Cardiac septum (tissue), 1 donor: Measurements from ENCODE around the gene GALNT18. TPM values are rescaled to one million over a fixed set of nuclear protein-coding genes. Genes with fewer than 3 reads are reported as not detected.

Source experiments
- DNase-seq: peaks from one replicate; pipeline ENCODE4 v3.0.0-alpha.2; 2020; ENCODE audit warnings: low spot score
- intact Hi-C: fragments of 100-400 bp; cut with DNase I; formaldehyde crosslinking; loops from one replicate; pipeline ENCODE4 v1.14.0; 2022
- total RNA-seq: library from RNA; stranded (reverse); fragmentation: NEBNext Ultra II Directional; extraction: Animal tissue kit (Norgen Biotek cat#: 25700); gene quantifications from one replicate; pipeline ENCODE4 v1.2.1, GENCODE V29; 2021
- donor health status: DM: no; HTN: no; CAD: no.

The GALNT18 gene
- total RNA-seq, 1 donor from 2014 or later = 23.2 TPM

DNA sequence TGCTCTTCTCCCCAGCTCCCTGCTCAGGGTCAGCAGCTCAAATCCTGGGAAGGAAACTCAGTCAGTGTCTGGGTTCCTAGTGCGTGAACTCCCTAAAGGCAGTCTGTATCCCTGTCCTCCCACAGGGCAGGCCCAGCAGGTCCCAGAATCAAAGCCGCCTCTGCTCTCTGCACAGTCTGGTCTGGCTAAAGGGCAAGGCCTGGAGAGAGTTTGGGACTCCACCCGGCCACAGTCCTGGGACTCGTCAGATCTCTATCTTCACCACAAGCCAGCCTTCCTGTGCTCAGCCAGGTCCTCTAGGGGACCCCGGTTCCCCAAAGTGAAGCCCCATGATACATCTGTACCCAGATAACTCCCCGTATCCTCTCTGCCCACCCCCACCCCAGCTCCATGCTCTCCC, 212.6 kb downstream of the GALNT18 start:
- DNase-seq = no peak
- intact Hi-C loops = loop anchor here (5.0 kb wide), 3 partner anchors 73 to 208 kb away; no protein-coding TSS in a partner anchor

- no peak for DNase-seq
- intact Hi-C loops = loop anchor here (5.0 kb wide), 3 partner anchors 74 to 209 kb away; no protein-coding TSS in a partner anchor
These were observed 213.2 kb downstream of the GALNT18 start for GRCh38 chr11:11408436-11409221.

DNA sequence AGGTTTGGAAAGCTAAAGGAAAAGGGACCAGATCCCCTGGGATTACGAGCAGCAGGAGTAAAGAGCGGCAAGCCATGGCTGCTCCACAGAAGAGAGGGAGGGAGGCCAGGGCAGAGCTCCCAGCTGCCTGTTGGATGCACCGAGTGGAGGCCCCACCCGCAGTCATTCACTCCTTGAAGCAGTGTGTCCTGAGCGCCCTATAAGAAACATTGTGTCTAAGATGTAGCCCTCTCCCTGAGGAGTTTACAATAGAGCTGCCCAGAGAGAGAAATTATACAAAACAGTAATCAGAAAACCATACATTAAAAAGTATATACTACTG, 214.1 kb downstream of the GALNT18 start:
- no peak for DNase-seq
- intact Hi-C loops = loop anchor here (5.0 kb wide), 3 partner anchors 75 to 210 kb away; no protein-coding TSS in a partner anchor

DNA sequence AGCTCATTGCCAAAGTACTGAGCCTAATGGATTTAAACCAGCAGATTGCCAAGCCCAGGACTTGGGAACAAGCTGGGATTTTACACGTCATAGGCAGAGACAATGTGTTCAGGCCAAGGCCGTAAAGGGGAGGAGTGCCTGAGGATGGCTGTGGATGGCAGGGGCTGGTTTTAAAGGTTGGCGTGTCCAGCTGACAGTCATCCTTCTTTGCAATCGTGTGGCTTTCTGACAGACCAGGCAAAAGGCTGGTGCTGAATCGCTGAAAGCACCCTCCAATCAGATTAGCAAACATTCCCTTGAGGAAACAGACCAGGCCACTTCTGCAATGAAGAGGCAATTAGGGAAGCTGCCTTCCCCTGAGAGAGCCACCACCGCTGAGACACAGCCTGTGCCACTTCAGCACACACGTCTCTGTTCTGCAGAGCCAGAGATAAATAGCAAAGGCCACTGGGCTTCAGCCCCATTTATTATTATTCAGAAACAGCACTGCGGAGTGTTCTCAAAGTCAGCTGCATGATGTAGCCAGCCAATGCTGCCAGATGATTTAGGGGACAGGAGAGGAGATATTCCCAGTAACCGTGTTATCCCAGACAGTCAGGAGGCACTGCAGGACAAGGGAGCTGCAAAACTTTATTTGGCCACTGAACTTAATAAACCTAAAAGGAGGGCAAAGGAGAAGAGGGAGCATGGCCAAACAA, 214.6 kb downstream of the GALNT18 start:
- DNase-seq = no peak
- intact Hi-C loops = loop anchor here (5.0 kb wide), 3 partner anchors 75 to 210 kb away; no protein-coding TSS in a partner anchor

- intact Hi-C loops = loop anchor here (5.0 kb wide), 3 partner anchors 76 to 211 kb away; no protein-coding TSS in a partner anchor
- DNase-seq = no peak
These were observed 215.2 kb downstream of the GALNT18 start for GRCh38 chr11:11406652-11407051.

- intact Hi-C loops = no loop called here
- DNase-seq = no peak
These were observed 217.8 kb downstream of the GALNT18 start for GRCh38 chr11:11403763-11404725.

- no peak for DNase-seq
- intact Hi-C loops = no loop called here
These were observed 219.8 kb downstream of the GALNT18 start for GRCh38 chr11:11401960-11402535.

DNA sequence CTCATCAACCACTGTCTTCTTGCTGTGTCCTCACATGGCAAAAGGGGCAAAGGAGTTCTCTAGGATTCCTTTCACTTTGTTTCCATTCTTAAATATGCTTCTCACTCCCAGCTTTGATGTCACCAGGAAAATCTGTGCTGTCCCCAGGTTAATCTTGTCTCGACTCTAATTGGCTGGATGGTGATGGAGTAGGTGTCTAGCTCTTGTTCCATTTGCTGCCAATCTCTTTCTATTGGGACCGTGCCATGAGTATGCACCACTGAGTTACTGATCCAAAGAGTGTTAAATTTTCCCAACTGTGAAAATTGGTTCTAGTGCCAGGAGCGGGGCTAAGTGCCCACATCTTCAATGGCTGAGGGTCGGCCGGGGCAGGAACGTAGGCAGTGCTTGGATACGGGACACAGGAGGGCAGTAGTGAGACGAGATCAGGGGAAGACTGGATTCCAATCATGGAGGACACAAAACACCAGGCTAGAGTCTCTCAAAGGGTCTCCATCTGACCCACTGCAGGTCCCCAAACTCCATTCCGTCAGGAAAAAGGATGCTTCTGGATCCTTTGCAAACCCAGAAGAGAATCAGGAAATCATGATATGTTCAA, 221.1 kb downstream of the GALNT18 start:
- intact Hi-C loops = no loop called here
- no peak for DNase-seq

- intact Hi-C loops = no loop called here
These were observed 221.7 kb downstream of the GALNT18 start for GRCh38 chr11:11400121-11400520.

DNA sequence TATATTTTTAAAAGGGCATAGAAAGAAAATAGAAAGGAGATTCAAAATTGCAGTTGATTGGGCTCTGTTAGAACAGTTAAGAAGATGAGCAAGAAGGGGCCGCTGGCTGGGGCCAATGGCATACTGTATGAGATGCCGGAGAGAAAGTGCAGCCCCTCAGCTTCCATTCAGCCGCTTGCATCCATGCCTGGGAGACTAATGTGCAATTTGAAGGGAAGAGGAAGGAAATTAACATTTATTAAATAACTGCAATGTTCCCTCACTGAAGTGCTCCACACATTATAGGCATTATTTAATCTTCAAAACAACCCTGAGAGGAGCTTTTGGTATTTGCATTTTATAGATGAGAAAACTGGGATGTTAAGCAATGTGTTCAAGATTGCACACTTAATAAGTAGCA, 224.0 kb downstream of the GALNT18 start:
- intact Hi-C loops = no loop called here
- no peak for DNase-seq

More at GRCh38 chr11:11400121-11400520, 221.7 kb downstream of the GALNT18 start:
- no peak for DNase-seq

- intact Hi-C loops = no loop called here
- DNase-seq = no peak
These were observed 224.8 kb downstream of the GALNT18 start for GRCh38 chr11:11397036-11397415.

DNA sequence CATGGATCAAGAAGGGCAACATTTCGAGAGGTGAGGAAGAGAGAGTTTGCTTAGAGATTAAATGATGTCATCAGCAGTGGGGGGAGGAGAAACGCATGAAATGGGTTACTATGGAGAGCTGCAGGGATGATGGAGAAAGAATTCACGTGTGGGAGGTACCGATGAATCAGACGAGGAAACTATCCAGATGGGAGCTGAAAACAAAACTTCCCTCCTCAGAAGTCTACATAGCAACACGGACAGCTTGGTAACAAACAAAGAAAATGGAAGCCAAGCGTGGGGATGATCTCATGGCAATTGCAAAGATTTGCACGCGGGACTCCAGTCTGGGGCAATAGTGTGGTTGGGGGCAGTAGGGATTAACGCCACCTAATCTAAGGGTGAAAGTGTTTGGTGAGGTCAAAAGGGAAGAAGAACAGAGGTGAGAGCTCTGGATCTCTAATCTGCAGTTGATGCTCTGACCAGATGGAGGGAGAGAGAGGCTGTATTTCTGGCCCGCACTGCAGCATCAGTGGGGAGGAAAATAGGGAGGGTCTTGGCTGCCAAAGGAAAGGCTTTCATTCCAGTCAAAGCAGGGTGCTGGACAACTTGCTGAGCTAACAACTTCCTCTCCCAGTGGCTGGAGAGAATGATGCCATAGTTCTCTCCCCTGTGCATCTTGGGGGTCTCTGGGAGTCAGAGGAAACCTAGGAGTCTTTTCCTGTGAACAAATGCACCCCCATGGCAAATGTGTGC, 225.3 kb downstream of the GALNT18 start:
- intact Hi-C loops = no loop called here
- DNase-seq = no peak

DNA sequence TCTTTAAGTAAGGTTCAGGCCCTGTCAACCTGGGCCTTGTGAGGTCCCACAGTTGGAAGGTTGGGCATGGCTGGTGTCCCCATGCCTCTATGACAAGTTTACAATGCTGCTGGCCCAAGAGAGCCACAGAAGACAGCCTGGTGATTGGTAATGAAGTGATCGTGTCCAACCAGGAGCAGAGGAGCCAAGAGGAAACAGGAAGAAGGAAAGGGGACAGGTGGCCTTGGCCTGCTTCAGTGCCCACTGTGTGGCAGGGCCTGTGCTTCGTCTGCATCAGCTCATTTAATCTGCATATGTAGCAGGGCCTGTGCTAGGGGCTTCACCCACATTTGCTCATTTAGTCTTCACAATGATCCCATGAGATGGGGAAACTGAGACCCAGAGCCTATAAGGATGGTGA, 226.7 kb downstream of the GALNT18 start:
- intact Hi-C loops = no loop called here

DNA sequence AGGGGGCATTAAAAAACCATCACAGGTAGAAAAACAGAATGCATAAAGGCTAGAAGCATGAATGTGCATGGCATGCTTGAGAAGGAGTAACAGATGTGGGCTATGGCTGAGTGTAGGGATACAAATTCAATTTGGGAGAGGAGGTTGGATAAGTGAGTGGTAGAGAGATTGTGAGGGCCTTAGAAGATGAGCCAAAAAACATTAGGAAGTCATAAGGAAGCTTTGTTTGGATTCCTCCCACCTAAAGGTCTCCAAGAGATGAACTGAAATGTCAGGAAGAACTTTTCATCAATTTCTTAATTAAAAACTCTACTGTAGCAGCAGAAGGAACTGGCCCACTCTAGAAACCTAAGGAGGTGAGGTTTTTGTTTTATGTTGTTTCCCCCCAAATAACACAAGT, 227.6 kb downstream of the GALNT18 start:
- intact Hi-C loops = no loop called here
- no peak for DNase-seq

More for the DNA sequence above, 226.7 kb downstream of the GALNT18 start:
- DNase-seq = no peak

- peak; percentile 33 for DNase-seq
- intact Hi-C loops = no loop called here
These were observed 229.9 kb downstream of the GALNT18 start for GRCh38 chr11:11391796-11392463.

DNA sequence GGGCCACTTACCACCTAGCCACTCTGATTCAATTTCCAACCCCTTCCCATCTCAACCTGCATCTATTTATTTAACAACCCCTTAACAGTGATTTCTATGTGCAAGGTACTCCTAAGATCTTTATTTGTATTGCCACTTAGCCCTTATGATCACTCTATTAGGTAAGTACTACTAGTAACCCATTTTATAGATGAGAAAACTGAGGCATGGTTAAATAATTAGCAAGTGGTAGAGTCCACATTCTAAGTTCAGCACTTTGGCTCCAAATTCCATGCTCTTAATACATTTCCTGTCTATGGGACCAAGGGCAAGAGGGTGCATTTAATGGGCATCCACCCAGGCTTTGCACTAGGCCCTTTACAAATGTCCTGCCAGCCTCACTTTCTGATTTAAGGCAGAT, 230.6 kb downstream of the GALNT18 start:
- no peak for DNase-seq

GRCh38 chr11:11390068-11390771, 231.6 kb downstream of the GALNT18 start:
- intact Hi-C loops = no loop called here
- no peak for DNase-seq

More for the DNA sequence above, 230.6 kb downstream of the GALNT18 start:
- intact Hi-C loops = no loop called here
